Fibroblast of skin of back (primary cell): Measurements from ENCODE around the gene RNF144A.

Experiments used
- DNase-seq: peaks from one replicate; pipeline ENCODE4 v3.0.0-alpha.2; 2013

The RNF144A gene

DNA sequence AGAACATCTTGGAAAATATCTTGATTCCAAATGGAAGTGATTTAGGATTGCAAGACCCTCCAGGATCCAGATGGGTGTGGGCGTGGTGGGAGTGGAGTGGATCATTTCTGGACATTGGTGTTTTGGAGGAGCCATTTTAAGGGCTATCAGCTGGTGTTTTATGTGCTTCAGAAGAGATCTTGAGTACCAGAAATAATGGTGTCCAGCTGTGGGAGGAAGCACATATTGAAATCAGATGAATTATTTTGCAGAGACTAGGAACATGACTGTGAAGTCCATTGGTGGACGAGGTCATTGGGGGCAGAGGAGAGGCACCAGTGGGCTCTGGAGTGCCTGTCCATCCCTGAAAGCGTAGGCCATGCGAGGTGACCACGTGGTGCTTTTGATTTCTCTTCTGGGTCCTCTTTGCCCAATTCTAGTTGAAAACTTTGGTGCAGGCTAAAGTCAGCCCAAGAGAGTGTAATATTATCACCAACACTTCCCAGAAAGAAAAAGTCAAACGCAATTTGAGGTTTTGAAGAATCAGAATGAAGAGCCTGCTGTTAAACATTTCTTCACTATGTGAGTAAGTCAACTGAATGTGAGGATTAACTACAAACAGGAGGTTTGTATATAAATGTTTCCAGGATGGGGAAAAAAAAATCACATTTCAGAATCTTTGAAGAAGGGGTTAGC, 31.6 kb downstream of the RNF144A start:
- no peak for DNase-seq

DNA sequence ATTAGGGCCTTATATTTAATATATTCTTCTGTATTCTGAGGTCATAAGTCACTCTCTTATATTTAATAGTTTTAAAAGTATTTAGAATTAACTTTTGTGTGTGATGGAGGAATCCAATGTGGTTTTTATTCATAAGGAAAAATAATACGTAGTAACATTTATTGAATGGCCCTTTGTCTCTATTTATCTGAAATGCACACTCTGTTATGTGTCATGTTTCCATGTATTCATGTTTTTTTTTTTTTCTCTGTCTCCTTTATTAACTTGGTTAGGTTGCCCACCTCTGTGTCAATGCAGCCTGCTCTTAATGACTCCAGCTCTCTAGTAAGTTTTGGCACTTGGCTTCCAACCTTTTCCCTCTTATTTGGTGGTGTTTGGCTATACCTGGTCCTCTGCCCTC, 33.8 kb downstream of the RNF144A start:
- no peak for DNase-seq

DNA sequence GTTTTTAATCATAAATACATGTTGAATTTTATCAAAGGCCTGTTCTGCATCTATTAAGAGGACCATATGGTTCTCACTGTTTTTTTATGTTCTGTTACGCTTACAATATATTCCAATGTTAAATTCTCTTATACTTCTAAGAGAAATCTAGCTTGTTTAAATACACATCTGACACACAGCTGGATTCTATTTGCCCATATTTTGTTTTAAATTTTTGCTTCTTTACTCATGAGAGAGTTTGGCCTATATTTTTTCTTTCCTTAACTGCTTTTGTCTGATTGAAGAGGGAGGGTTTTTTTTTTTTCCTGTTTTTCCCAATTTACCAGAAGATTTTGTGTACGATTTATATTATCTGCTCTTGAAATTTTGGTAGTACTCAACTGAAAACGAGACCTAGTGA, 34.9 kb downstream of the RNF144A start:
- peak; percentile 66 for DNase-seq

DNA sequence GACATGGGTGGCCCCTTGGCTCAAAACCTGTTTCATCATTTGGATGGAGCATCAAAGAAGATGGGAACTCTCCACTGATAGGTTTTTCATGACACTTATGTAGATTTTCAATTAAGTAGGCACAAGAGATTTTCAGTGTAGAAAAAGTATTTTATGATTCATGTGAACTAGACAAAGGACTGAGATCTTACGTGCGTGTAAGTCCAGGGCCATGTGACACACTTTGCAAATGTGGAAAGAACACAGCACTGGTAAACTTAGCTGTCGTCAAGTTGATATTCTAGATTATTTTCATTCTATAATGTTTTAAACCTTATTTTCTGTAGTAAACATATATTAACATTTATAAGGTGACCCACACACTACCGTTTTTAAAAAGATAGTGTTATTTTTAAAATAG, 37.4 kb downstream of the RNF144A start:
- no peak for DNase-seq

- DNase-seq, result peak; percentile 5
Observed at GRCh38 chr2:6955511-6956136, 38.4 kb downstream of the RNF144A start.

GRCh38 chr2:6956566-6956965, 39.4 kb downstream of the RNF144A start:
- no peak for DNase-seq

DNA sequence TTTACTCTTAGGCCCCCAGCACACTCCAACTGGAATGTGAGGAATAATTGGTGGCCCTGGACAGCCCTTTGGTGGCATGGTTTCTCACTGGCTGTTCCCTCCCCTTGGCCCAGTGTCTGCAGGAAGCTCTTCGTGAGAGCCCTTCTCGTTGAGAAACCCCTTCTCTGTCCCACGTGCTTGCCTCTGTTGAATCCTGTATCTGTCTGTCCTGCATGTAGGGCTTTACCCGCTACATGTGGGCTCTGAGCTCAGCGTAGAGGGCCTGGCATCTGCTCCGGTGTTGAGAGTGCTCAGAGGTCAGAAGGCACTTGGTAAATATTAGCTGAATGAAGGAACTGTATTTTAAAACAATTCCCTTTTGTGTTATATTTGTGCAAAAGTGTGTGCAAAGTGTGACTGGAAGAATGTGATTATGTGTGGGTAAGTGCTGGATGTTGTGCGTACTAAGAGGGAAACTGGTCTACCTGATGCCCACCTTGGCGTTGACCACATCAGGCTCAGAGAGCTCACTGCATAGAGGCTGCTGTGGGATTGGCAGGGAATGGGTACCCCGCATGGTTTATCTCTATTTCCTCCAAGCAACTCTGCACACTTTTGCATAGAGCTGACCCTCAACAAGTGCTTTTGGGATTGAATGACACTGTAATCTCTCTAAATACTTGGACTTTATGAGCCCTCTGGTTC, 40.0 kb downstream of the RNF144A start:
- no peak for DNase-seq

- no peak for DNase-seq
Observed at GRCh38 chr2:6957910-6958615, 40.9 kb downstream of the RNF144A start.

DNA sequence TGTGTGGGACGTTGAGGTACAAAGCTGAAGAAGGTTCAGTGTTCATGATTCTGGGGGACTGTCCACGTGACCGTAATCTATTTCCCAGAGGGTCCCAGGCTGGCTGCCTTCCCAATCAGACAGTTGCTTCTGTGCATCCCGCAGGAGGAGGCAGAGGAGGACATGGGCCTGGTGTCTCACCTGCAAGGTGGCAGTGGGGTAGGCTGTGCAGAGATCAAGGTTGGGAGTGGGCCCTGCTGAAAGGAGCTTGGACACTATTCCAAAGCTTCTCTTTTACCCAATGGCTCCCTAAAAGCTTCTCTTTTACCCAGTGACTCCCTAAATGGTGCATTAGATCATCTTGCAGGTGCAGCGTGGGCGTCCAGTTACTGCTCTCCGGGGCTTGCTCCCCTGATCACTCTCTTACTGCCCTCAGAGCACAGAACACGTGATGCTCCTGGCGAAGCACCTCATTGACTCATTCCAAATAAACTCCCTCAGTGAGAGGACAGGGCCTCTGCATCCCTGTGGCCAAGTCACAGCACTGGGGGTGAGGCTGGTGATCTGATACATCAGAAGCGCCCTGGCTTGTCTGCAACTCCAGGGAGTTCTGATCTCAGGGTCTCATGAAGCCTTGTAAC, 41.5 kb downstream of the RNF144A start:
- no peak for DNase-seq

GRCh38 chr2:6959751-6960150, 42.5 kb downstream of the RNF144A start:
- DNase-seq, result no peak

GRCh38 chr2:6960659-6961058, 43.4 kb downstream of the RNF144A start:
- DNase-seq, result no peak

- no peak for DNase-seq
Observed at GRCh38 chr2:6963727-6964126, 46.5 kb downstream of the RNF144A start.

DNA sequence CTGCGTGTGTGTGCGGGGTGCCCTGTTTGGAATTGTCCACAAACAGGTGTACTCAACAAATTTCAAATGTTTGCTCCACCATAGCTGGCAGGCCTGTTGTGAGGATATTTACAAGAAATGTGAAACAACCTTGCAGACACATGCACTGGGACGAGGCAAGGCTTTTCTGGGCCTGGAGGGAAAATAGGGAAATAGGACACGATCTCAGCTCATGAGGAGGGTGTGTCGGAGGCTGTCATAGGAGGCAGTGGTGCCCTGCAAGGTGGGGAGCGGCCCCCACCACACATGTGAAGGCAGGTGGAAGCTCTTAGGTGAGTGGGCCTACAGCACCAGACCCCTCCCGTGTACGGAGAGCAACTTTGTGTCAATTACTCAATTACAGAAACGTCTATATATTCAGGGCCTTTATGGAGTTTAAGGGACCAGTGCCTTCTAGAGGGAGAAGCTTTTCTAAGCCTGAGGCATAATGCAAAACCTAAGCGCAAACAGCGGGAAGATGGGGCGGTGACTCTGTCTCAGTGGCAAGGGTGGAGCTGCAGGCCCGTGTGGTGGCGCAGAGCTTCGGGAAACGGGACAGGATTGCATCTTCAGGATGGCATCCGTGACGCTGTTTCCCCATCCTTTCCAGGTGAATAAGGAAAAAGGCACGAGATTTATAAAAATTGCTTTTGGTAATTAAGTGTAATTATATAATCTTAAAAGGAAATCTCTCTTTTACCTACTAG, 48.0 kb downstream of the RNF144A start:
- DNase-seq, result no peak

DNA sequence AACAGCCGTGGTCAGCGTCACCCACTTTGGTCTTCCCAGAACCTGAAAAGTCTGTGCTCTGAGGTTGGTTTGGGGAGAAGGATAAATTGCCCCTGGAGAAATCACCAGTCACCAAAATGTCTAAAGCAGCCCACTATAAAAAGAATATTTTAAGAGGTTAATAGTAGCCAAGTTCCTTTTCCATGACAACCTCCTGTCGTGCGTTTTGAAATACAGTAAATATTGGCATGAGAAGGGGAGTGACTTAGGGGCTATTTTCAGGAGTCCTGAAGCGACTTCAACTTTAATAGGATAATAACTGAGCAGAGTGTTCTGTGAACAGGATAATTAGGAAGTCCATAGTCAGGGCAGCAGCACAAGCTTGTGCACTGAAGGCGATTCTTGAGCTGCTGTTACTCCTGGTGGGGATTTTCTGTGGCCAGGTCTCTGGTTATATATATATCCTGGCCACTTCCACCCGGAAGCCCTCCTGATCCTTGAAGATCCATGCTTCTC, 49.3 kb downstream of the RNF144A start:
- DNase-seq, result no peak

- no peak for DNase-seq
Observed at GRCh38 chr2:6967301-6967700, 50.1 kb downstream of the RNF144A start.

DNA sequence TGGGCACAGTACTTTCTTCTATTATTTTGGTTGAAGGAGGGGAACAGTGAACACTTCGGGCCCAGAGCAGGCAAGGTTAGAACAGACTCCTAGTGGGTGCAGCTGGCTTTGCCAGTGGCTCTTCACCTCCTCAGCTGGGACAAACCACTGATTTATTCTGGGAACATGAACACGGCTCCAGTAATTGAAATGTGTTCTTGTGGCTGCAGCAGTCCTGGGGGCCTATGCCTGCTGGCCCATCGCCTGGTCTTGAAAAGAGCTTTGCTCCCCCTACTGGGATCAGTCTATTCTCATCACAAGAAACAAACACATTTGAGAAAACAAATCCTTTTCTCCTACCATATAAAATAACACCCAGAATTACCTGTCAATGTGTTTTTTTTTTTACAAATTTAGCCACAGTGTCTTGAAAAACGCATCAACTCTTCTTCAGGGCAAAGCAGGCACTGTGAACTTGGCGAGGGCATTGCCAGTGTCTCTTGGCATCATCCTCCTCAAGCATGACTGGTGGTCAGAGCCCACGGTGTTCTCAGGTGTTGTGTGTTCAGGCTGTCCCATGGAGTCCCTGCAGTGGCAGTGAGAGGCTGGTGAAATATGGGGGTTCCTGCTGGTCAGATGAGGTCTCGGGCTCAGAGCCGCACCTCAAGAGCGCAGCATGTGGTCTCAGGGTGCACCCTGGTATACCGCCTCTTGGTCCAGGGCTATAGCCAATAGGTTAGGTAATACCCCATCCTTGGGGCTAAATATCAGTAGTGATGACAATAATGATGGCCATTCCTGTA, 51.3 kb downstream of the RNF144A start:
- DNase-seq, result peak; percentile 33

- DNase-seq, result no peak
Observed at GRCh38 chr2:6970551-6970950, 53.3 kb downstream of the RNF144A start.

DNA sequence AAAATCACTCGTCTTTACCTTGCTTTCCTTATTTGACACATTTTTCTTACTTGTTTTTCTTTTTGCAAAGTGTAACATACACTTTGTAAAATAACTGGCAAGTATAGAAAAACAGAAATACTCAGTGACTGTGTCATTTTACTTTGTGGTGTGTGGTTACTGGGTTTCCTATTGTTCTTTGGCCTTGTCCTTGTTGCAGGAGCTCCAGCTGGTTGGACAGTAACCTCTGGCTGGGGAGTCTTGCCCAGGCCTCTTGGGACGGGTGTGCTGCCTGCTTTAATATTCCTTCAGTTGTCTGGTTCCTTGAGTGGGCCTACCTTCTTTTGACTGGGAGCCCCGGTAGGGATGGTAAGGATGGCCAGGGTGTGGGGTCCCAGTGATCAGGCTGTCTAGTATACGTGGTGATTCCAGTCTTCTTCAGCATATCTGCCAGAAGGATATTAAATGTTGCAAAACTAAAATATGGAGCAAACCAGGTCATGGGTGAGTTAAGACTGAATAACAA, 53.8 kb downstream of the RNF144A start:
- DNase-seq, result no peak

- DNase-seq, result no peak
Observed at GRCh38 chr2:6971502-6971901, 54.3 kb downstream of the RNF144A start.

- DNase-seq, result no peak
Observed at GRCh38 chr2:6972067-6972710, 55.0 kb downstream of the RNF144A start.
